ENCODE results near the gene PRKCH.

- TF ChIP-seq EZH2 (IDR thresholded peaks at IDR 0.05; ENCODE audit: insufficient read depth, poor library complexity, severe bottlenecking), result no peak
- TF ChIP-seq EZH2phosphoT487 (IDR thresholded peaks at IDR 0.05; ENCODE audit: insufficient read depth, low read depth), result no peak
Measured at GRCh38 chr14:61368781-61369453, 47.5 kb downstream of the PRKCH start.

Data from GM23248 (cell line).